GM12873 (cell line): ENCODE results near the gene PCDH18.

ENCODE experiments used
- TF ChIP-seq, protein P1 (sequence below): IDR thresholded peaks from 2 replicates; pipeline ENCODE4 v1.5.1; 2012; ENCODE audit warnings: low read depth, mild to moderate bottlenecking, moderate library complexity, low read length, control low read depth; ENCODE audit not compliant: insufficient read depth; ENCODE audit errors: missing control alignments

Gene PCDH18

GRCh38 chr4:137514406-137515111 is 17.7 kb downstream of the PCDH18 start:
- TF ChIP-seq, protein P1, sequence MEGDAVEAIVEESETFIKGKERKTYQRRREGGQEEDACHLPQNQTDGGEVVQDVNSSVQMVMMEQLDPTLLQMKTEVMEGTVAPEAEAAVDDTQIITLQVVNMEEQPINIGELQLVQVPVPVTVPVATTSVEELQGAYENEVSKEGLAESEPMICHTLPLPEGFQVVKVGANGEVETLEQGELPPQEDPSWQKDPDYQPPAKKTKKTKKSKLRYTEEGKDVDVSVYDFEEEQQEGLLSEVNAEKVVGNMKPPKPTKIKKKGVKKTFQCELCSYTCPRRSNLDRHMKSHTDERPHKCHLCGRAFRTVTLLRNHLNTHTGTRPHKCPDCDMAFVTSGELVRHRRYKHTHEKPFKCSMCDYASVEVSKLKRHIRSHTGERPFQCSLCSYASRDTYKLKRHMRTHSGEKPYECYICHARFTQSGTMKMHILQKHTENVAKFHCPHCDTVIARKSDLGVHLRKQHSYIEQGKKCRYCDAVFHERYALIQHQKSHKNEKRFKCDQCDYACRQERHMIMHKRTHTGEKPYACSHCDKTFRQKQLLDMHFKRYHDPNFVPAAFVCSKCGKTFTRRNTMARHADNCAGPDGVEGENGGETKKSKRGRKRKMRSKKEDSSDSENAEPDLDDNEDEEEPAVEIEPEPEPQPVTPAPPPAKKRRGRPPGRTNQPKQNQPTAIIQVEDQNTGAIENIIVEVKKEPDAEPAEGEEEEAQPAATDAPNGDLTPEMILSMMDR = no peak

DNA sequence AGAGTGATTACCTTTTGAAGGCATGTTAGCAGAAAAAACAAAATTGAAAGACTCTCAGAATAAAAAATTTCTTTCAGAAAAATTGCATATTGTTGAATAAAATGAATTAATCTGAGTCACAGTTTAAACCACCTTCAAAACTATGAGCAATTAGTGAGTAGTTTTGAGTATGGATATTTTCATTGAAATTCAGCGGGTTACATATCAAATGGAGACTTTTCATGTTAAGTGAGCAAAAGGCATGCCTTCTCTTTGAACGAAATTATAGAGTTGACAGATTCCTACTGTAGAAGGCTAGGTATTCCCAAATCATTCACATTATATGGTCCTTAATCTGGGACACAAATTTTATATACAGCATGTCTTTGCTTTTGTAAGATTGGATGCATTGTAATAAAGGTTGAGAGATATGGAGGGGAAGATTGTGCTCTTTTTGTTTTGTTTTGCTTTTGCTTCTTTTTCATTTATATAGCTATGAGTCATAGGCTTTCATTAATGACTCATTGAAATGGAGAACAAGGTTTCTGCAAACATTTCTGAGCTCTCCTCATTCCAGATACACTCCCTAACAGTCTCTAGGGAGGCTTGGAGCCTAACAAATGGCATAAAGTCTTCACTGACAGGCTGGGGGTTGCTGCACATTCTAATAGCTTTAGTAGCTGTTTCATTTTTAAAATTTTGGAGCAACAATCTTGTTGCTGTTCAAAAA is 21.6 kb downstream of the PCDH18 start:
- TF ChIP-seq, protein P1 = no peak

DNA sequence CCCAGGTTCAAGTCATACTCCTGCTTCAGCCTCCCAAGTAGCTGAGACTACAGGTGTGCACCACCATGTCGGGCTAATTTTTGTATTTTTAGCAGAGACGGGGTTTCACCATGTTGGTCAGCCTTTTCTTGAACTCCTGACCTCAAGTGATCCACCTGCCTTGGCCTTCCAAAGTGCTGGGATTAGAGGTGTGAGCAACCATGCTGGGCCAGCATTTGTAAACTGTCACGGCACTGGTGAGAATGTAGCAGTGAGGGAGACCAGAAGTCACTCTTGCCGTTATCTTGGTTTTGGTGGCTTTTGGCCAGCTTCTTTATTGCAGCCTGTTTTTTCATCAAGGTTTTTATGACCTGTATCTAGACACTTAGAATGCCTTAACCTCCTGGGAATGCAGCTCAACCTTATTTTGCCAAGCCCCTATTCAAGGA is 22.4 kb downstream of the PCDH18 start:
- TF ChIP-seq, protein P1 = no peak

GRCh38 chr4:137502339-137503129 is 29.8 kb downstream of the PCDH18 start:
- TF ChIP-seq, protein P1 = no peak

GRCh38 chr4:137495578-137495977 is 36.7 kb downstream of the PCDH18 start:
- TF ChIP-seq, protein P1 = no peak

DNA sequence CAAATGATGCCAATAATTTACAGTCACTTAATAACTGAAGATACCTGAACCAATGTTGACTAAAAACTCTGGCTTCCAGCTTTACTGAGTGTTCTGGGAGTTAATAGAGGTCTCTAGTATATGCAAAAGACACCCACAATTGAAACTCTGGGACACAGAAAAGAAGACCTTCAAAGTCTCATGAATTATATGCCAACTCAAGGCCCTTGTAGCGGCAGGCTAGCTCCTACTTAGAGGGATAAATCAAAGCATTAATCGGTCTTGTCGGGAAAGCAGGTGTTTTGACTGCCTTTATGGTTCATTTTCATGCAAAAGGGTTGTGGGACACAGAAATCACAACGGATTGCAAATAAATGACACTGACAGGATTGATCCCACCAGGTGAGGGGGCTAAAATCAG is 55.9 kb downstream of the PCDH18 start:
- TF ChIP-seq, protein P1 = no peak
